ENCODE data around the gene LARGE2. TPM values are rescaled to one million over a fixed set of nuclear protein-coding genes. Genes with fewer than 3 reads are reported as not detected.
A peak's percentile ranks its signal among the peaks of the same experiment; 100 is the strongest.

LARGE2 gene
- total RNA-seq, 2 experiments from 2014 or later = 0.75 to 1.1 TPM

GRCh38 chr11:45906096-45906682 is 16.3 kb upstream of the LARGE2 start:
- Mint-ChIP-seq H3K36me3 (ENCODE audit: low read depth) (peaks cover 4% of the 10 kb centered on the region), H3K27me3 (no peaks in the 10 kb centered on the region), H3K9me3 (ENCODE audit: low read depth) (no peaks in the 10 kb centered on the region), H3K4me3 (no peak overlapping the region), H3K27ac (no peak overlapping the region), H3K4me1 (peaks cover 3% of the 10 kb centered on the region)
- DNase-seq = no peak
- ATAC-seq = peak; percentile 18
- CTCF ChIA-PET = no interaction called here
- POLR2A ChIA-PET = no interaction called here
- intact Hi-C loops (cut with DNase I, micrococcal nuclease) = no loop called here

- H3K4me3 Mint-ChIP-seq = no peak within 1 kb of the TSS
- no peak within 1 kb of the TSS for H3K27ac Mint-ChIP-seq
Observed at GRCh38 chr11:45906965-45907611, 15.4 kb upstream of the LARGE2 start, which contains the start of gene FREY1. Gene FREY1 (minus strand): TSS chr11:45907271. CDS start chr11:45907245, 26 bp downstream.

GRCh38 chr11:45907911-45908370 is 14.5 kb upstream of the LARGE2 start:
- intact Hi-C loops (cut with DNase I, micrococcal nuclease) = no loop called here
- Mint-ChIP-seq H3K27me3 (no peaks in the 10 kb centered on the region), H3K27ac (no peak overlapping the region), H3K4me1 (peaks cover 3% of the 10 kb centered on the region), H3K4me3 (no peak overlapping the region), H3K36me3 (ENCODE audit: low read depth) (peaks cover 4% of the 10 kb centered on the region), H3K9me3 (ENCODE audit: low read depth) (no peaks in the 10 kb centered on the region)
- DNase-seq = no peak
- ChIA-PET CTCF (no interaction called here), POLR2A (no interaction called here)
- ATAC-seq = no peak

More at GRCh38 chr11:45906965-45907611, 15.4 kb upstream of the LARGE2 start, which contains the start of gene FREY1:
- ATAC-seq (no peak), DNase-seq (no peak)
- Mint-ChIP-seq H3K27me3 (no peaks in the 10 kb centered on the region), H3K4me1 (peaks cover 3% of the 10 kb centered on the region), H3K9me3 (ENCODE audit: low read depth) (no peaks in the 10 kb centered on the region), H3K36me3 (ENCODE audit: low read depth) (peaks cover 4% of the 10 kb centered on the region)
- ChIA-PET POLR2A (no interaction called here), CTCF (no interaction called here)
- intact Hi-C loops (cut with DNase I, micrococcal nuclease) = no loop called here

GRCh38 chr11:45909594-45910475 is 12.6 kb upstream of the LARGE2 start:
- DNase-seq (no peak), ATAC-seq (no peak)
- Mint-ChIP-seq H3K9me3 (ENCODE audit: low read depth) (no peaks in the 10 kb centered on the region), H3K36me3 (ENCODE audit: low read depth) (peaks cover 7% of the 10 kb centered on the region), H3K27me3 (no peaks in the 10 kb centered on the region), H3K4me1 (peaks cover 3% of the 10 kb centered on the region), H3K4me3 (no peak overlapping the region), H3K27ac (no peak overlapping the region)
- POLR2A ChIA-PET = no interaction called here
- intact Hi-C loops (cut with DNase I, micrococcal nuclease) = loop anchor here in 1 of 2 experiments (10.0 kb wide), 1 partner anchor 1345 kb away; the partner anchor contains the start of gene CD82
- CTCF ChIA-PET = interaction anchor here (0.6 kb wide), 1 partner anchor 54 kb away, joined by 3 read pairs; no protein-coding TSS in a partner anchor

GRCh38 chr11:45910623-45911022 is 11.8 kb upstream of the LARGE2 start:
- Mint-ChIP-seq H3K9me3 (ENCODE audit: low read depth) (no peaks in the 10 kb centered on the region), H3K4me1 (peaks cover 6% of the 10 kb centered on the region), H3K27ac (no peak overlapping the region), H3K4me3 (no peak overlapping the region), H3K36me3 (ENCODE audit: low read depth) (peaks cover 7% of the 10 kb centered on the region), H3K27me3 (no peaks in the 10 kb centered on the region)
- no peak for DNase-seq
- intact Hi-C loops (cut with DNase I, micrococcal nuclease) = loop anchor here in 1 of 2 experiments (10.0 kb wide), 1 partner anchor 1346 kb away; the partner anchor contains the start of gene CD82
- POLR2A ChIA-PET = no interaction called here
- ATAC-seq = no peak
- CTCF ChIA-PET = interaction anchor here (0.6 kb wide), 2 partner anchors 55 to 332 kb away, joined by 3 to 5 read pairs; no protein-coding TSS in a partner anchor

- H3K9me3 Mint-ChIP-seq (ENCODE audit: low read depth) = no peaks in the 10 kb centered on the region
- H3K27ac Mint-ChIP-seq = no peak overlapping the region
- no peaks in the 10 kb centered on the region for H3K27me3 Mint-ChIP-seq
- peaks cover 10% of the 10 kb centered on the region for H3K36me3 Mint-ChIP-seq (ENCODE audit: low read depth)
- intact Hi-C loops (cut with DNase I, micrococcal nuclease) = loop anchor here in 1 of 2 experiments (10.0 kb wide), 1 partner anchor 1349 kb away; the partner anchor contains the start of gene CD82
- DNase-seq (no peak), ATAC-seq (no peak)
- peaks cover 17% of the 10 kb centered on the region for H3K4me1 Mint-ChIP-seq
- no peak overlapping the region for H3K4me3 Mint-ChIP-seq
- POLR2A ChIA-PET = no interaction called here
- CTCF ChIA-PET = no interaction called here
Observed at GRCh38 chr11:45913514-45913913, 8.9 kb upstream of the LARGE2 start.

GRCh38 chr11:45913942-45914635 is 8.4 kb upstream of the LARGE2 start:
- Mint-ChIP-seq H3K4me1 (peaks cover 23% of the 10 kb centered on the region), H3K4me3 (no peak overlapping the region), H3K27ac (no peak overlapping the region), H3K27me3 (no peaks in the 10 kb centered on the region), H3K9me3 (ENCODE audit: low read depth) (no peaks in the 10 kb centered on the region), H3K36me3 (ENCODE audit: low read depth) (peaks cover 10% of the 10 kb centered on the region)
- no peak for ATAC-seq
- DNase-seq = no peak
- intact Hi-C loops (cut with DNase I, micrococcal nuclease) = loop anchor here in 1 of 2 experiments (10.0 kb wide), 1 partner anchor 1349 kb away; the partner anchor contains the start of gene CD82
- ChIA-PET CTCF (interaction anchor here (0.7 kb wide), 1 partner anchor 622 kb away, joined by 3 read pairs; no protein-coding TSS in a partner anchor), POLR2A (no interaction called here)

- Mint-ChIP-seq H3K27me3 (no peaks in the 10 kb centered on the region), H3K9me3 (ENCODE audit: low read depth) (no peaks in the 10 kb centered on the region), H3K4me1 (peaks cover 28% of the 10 kb centered on the region), H3K27ac (no peak overlapping the region), H3K4me3 (no peak overlapping the region), H3K36me3 (ENCODE audit: low read depth) (peaks cover 9% of the 10 kb centered on the region)
- ChIA-PET CTCF (interaction anchor here (0.6 kb wide), 1 partner anchor 805 kb away, joined by 3 read pairs; no protein-coding TSS in a partner anchor), POLR2A (interaction anchor here (0.6 kb wide), 1 partner anchor 68 kb away, joined by 3 read pairs; no protein-coding TSS in a partner anchor)
- no peak for DNase-seq
- ATAC-seq = no peak
- intact Hi-C loops (cut with DNase I, micrococcal nuclease) = loop anchor here (5.0 to 10.0 kb wide), 6 partner anchors 202 to 1852 kb away; partner anchors contain the start of genes ARFGAP2 (in 1 of the 2), CD82 (in 1 of the 2), CKAP5 (in 1 of the 2) and FNBP4 (in 1 of the 2)
Observed at GRCh38 chr11:45915446-45915845, 7.0 kb upstream of the LARGE2 start.

- ChIA-PET POLR2A (interaction anchor here (1.0 to 1.4 kb wide), 3 partner anchors 70 to 326 kb away, joined by 3 to 8 read pairs (median 7); partner anchors contain the start of genes CRY2 and SLC35C1), CTCF (interaction anchor here (0.7 to 1.1 kb wide), 3 partner anchors 47 to 473 kb away, joined by 4 to 5 read pairs (median 4); no protein-coding TSS in a partner anchor)
- no peak for ATAC-seq
- peak; percentile 56 for DNase-seq
- H3K9me3 Mint-ChIP-seq (ENCODE audit: low read depth) = no peaks in the 10 kb centered on the region
- intact Hi-C loops (cut with DNase I, micrococcal nuclease) = loop anchor here (1.0 to 10.0 kb wide), 9 partner anchors 74 to 1850 kb away; partner anchors contain the start of genes ARFGAP2 (in 1 of the 2), CD82 (in 1 of the 2), CKAP5 (in 1 of the 2) and FNBP4 (in 1 of the 2)
- H3K4me3 Mint-ChIP-seq = peak overlapping the region; percentile 96
- peaks cover 31% of the 10 kb centered on the region for H3K4me1 Mint-ChIP-seq
- H3K27me3 Mint-ChIP-seq = peaks cover 3% of the 10 kb centered on the region
- H3K27ac Mint-ChIP-seq = peak overlapping the region; percentile 95
- peaks cover 6% of the 10 kb centered on the region for H3K36me3 Mint-ChIP-seq (ENCODE audit: low read depth)
Observed at GRCh38 chr11:45917286-45917622, 5.2 kb upstream of the LARGE2 start.

- no peaks in the 10 kb centered on the region for H3K9me3 Mint-ChIP-seq (ENCODE audit: low read depth)
- H3K27ac Mint-ChIP-seq = peak within 1 kb of the TSS; percentile 95
- peak; percentile 97 for DNase-seq
- H3K4me3 Mint-ChIP-seq = peak within 1 kb of the TSS; percentile 96
- H3K36me3 Mint-ChIP-seq (ENCODE audit: low read depth) = peaks cover 6% of the 10 kb centered on the region
- peaks cover 31% of the 10 kb centered on the region for H3K4me1 Mint-ChIP-seq
- intact Hi-C loops (cut with DNase I, micrococcal nuclease) = loop anchor here (1.0 to 10.0 kb wide), 18 partner anchors 18 to 1850 kb away; partner anchors contain the start of genes CRY2 (in 2 of the 2), SLC35C1 (in 2 of the 2), ARFGAP2 (in 1 of the 2) and ARHGAP1 (in 1 of the 2)
- CTCF ChIA-PET = interaction anchor here (0.7 to 1.1 kb wide), 5 partner anchors 46 to 473 kb away, joined by 3 to 5 read pairs (median 4); no protein-coding TSS in a partner anchor
- ATAC-seq = peak; percentile 94
- peaks cover 3% of the 10 kb centered on the region for H3K27me3 Mint-ChIP-seq
- POLR2A ChIA-PET = interaction anchor here (0.6 to 1.4 kb wide), 4 partner anchors 71 to 493 kb away, joined by 3 to 8 read pairs (median 5); partner anchors contain the start of genes CRY2 and SLC35C1
Observed at GRCh38 chr11:45917623-45918330, 4.7 kb upstream of the LARGE2 start, which contains the start of gene PEX16. Gene PEX16 (minus strand): TSS chr11:45917877. CDS start chr11:45917811, 66 bp downstream.
